Activated CD4-positive, alpha-beta memory T cell treated with anti-CD3 and anti-CD28 coated beads for 36 hours (primary cell): ENCODE measurements around the gene TTC17. TPM values are rescaled to one million over a fixed set of nuclear protein-coding genes. Genes with fewer than 3 reads are reported as not detected.
"Not testable (repeated sequence)": the region's sequence is repeated elsewhere in the genome, so short reads cannot be mapped to it uniquely, and the experiment has no call there.

Experiments used
- CTCF ChIA-PET: fragments of 350-600 bp; sonication (Branson Sonifier 250); formaldehyde crosslinking; loops from one replicate; lab custom pipeline; 2021; ENCODE audit warnings: antibody characterized with exemption, inconsistent platforms; lab: Charles Lee
- POLR2A ChIA-PET: fragments of 350-600 bp; sonication (Branson Sonifier 250); formaldehyde crosslinking; loops from one replicate; lab custom pipeline; 2021; ENCODE audit warnings: antibody characterized with exemption; lab: Charles Lee
- DNase-seq: peaks from one replicate; pipeline ENCODE4 v3.0.0-alpha.2; 2020
- H3K27ac Mint-ChIP-seq: one replicate; pipeline ENCODE4 v1.8.0; 2021; ENCODE audit warnings: mixed read lengths
- H3K27me3 Mint-ChIP-seq: one replicate; pipeline ENCODE4 v1.8.0; 2021; ENCODE audit warnings: mixed read lengths
- H3K36me3 Mint-ChIP-seq: one replicate; pipeline ENCODE4 v1.8.0; 2021; ENCODE audit warnings: mixed read lengths
- H3K4me1 Mint-ChIP-seq: one replicate; pipeline ENCODE4 v1.8.0; 2021; ENCODE audit warnings: low read depth, mixed read lengths
- H3K4me3 Mint-ChIP-seq: one replicate; pipeline ENCODE4 v1.8.0; 2021; ENCODE audit warnings: mild to moderate bottlenecking, mixed read lengths
- H3K9me3 Mint-ChIP-seq: one replicate; pipeline ENCODE4 v1.8.0; 2021; ENCODE audit warnings: mixed read lengths
- intact Hi-C: fragments of 100-400 bp; cut with micrococcal nuclease; formaldehyde crosslinking; loops from one replicate; pipeline ENCODE4 v1.15.1; 2023
- total RNA-seq, 2 experiments: library from RNA; stranded (reverse); gene quantifications; one replicate each; pipeline ENCODE4 v1.2.3, GENCODE V29; 2021

TTC17 gene
- 10 to 100 TPM; 51.5 to 52.0 TPM for total RNA-seq

GRCh38 chr11:43358801-43359421 lies at the start of gene TTC17:
Gene TTC17 (plus strand): TSS chr11:43358920. CDS start chr11:43358955, 35 bp downstream.
- CTCF ChIA-PET, result interaction anchor here (0.8 to 7.5 kb wide), 4 partner anchors 9 to 61 kb away, joined by 4 to 51 read pairs (median 8); partner anchors contain the start of gene API5
- peak within 1 kb of the TSS; percentile 89 for H3K4me3 Mint-ChIP-seq
- no peaks in the 10 kb centered on the region for H3K9me3 Mint-ChIP-seq
- intact Hi-C loops, result loop anchor here (1.0 to 2.0 kb wide), 7 partner anchors 9 to 322 kb away; partner anchors contain the start of genes API5 and HSD17B12
- POLR2A ChIA-PET, result interaction anchor here (0.7 to 2.8 kb wide), 8 partner anchors 9 to 321 kb away, joined by 3 to 30 read pairs (median 5); partner anchors contain the start of genes API5 and HSD17B12
- H3K4me1 Mint-ChIP-seq, result peaks cover 44% of the 10 kb centered on the region
- DNase-seq, result peak; percentile 96
- peaks cover 4% of the 10 kb centered on the region for H3K36me3 Mint-ChIP-seq
- no peaks in the 10 kb centered on the region for H3K27me3 Mint-ChIP-seq
- H3K27ac Mint-ChIP-seq, result peak within 1 kb of the TSS; percentile 95

- intact Hi-C loops, result loop anchor here (1.0 to 5.0 kb wide), 8 partner anchors 46 to 555 kb away; partner anchors contain the start of genes HSD17B12 and TTC17
- POLR2A ChIA-PET, result interaction anchor here (1.1 to 3.4 kb wide), 2 partner anchors 47 to 107 kb away, joined by 4 to 30 read pairs; partner anchors contain the start of gene TTC17
- Mint-ChIP-seq H3K36me3 (peaks cover 4% of the 10 kb centered on the region), H3K27ac (peak within 1 kb of the TSS; percentile 82), H3K4me1 (peaks cover 46% of the 10 kb centered on the region), H3K4me3 (peak within 1 kb of the TSS; percentile 99), H3K27me3 (no peaks in the 10 kb centered on the region), H3K9me3 (no peaks in the 10 kb centered on the region)
- DNase-seq, result peak; percentile 96
- CTCF ChIA-PET, result interaction anchor here (0.7 to 3.2 kb wide), 16 partner anchors 9 to 109 kb away, joined by 3 to 51 read pairs (median 5); partner anchors contain the start of gene TTC17
These were observed 46.7 kb upstream of the TTC17 start, which contains the start of gene API5 for GRCh38 chr11:43311791-43312607. Gene API5 (plus strand): TSS chr11:43311996. CDS start chr11:43312128, 132 bp downstream.

- Mint-ChIP-seq H3K4me1 (peaks cover 48% of the 10 kb centered on the region), H3K27me3 (no peaks in the 10 kb centered on the region), H3K4me3 (no peak overlapping the region), H3K36me3 (peaks cover 11% of the 10 kb centered on the region), H3K27ac (no peak overlapping the region), H3K9me3 (no peaks in the 10 kb centered on the region)
- CTCF ChIA-PET, result interaction anchor here (0.6 kb wide), 1 partner anchor 42 kb away, joined by 3 read pairs; no protein-coding TSS in a partner anchor
- no peak for DNase-seq
- POLR2A ChIA-PET, result no interaction called here
- intact Hi-C loops, result loop anchor here (1.0 kb wide), 1 partner anchor 43 kb away; no protein-coding TSS in a partner anchor
These were observed 42.8 kb upstream of the TTC17 start for GRCh38 chr11:43315966-43316365.

- ChIA-PET CTCF (interaction anchor here (0.6 kb wide), 1 partner anchor 42 kb away, joined by 3 read pairs; no protein-coding TSS in a partner anchor), POLR2A (no interaction called here)
- Mint-ChIP-seq H3K4me1 (peaks cover 46% of the 10 kb centered on the region), H3K27ac (no peak overlapping the region), H3K4me3 (no peak overlapping the region), H3K36me3 (peaks cover 13% of the 10 kb centered on the region), H3K9me3 (no peaks in the 10 kb centered on the region), H3K27me3 (no peaks in the 10 kb centered on the region)
- intact Hi-C loops, result loop anchor here (1.0 kb wide), 1 partner anchor 43 kb away; no protein-coding TSS in a partner anchor
- DNase-seq, result peak; percentile 41
These were observed 42.3 kb upstream of the TTC17 start for GRCh38 chr11:43316451-43316850.

GRCh38 chr11:43327987-43328386 lies 30.7 kb upstream of the TTC17 start:
- no peaks in the 10 kb centered on the region for H3K4me1 Mint-ChIP-seq
- ChIA-PET POLR2A (no interaction called here), CTCF (interaction anchor here (1.7 kb wide), 1 partner anchor 92 kb away, joined by 5 read pairs; no protein-coding TSS in a partner anchor)
- H3K4me3 Mint-ChIP-seq, result no peak overlapping the region
- no peak for DNase-seq
- H3K27ac Mint-ChIP-seq, result no peak overlapping the region
- peaks cover 56% of the 10 kb centered on the region for H3K36me3 Mint-ChIP-seq
- no peaks in the 10 kb centered on the region for H3K9me3 Mint-ChIP-seq
- no peaks in the 10 kb centered on the region for H3K27me3 Mint-ChIP-seq
- intact Hi-C loops, result no loop called here

- Mint-ChIP-seq H3K4me3 (no peak overlapping the region), H3K36me3 (peaks cover 52% of the 10 kb centered on the region), H3K27me3 (no peaks in the 10 kb centered on the region), H3K27ac (no peak overlapping the region), H3K9me3 (no peaks in the 10 kb centered on the region), H3K4me1 (no peaks in the 10 kb centered on the region)
- CTCF ChIA-PET, result interaction anchor here (1.2 to 1.7 kb wide), 2 partner anchors 17 to 91 kb away, joined by 5 to 7 read pairs; partner anchors contain the start of gene API5
- POLR2A ChIA-PET, result no interaction called here
- intact Hi-C loops, result no loop called here
- DNase-seq, result no peak
These were observed 30.2 kb upstream of the TTC17 start for GRCh38 chr11:43328482-43328881.

GRCh38 chr11:43341159-43341558 lies 17.6 kb upstream of the TTC17 start:
- Mint-ChIP-seq H3K4me1 (no peaks in the 10 kb centered on the region), H3K27me3 (no peaks in the 10 kb centered on the region), H3K9me3 (no peaks in the 10 kb centered on the region), H3K36me3 (peaks cover 36% of the 10 kb centered on the region), H3K27ac (no peak overlapping the region), H3K4me3 (no peak overlapping the region)
- intact Hi-C loops, result loop anchor here (2.0 kb wide), 1 partner anchor 18 kb away; the partner anchor contains the start of gene TTC17
- CTCF ChIA-PET, result no interaction called here
- DNase-seq, result no peak
- POLR2A ChIA-PET, result no interaction called here

GRCh38 chr11:43351426-43351825 lies 7.3 kb upstream of the TTC17 start:
- CTCF ChIA-PET, intact Hi-C loops, H3K4me3 Mint-ChIP-seq, H3K27ac Mint-ChIP-seq, H3K9me3 Mint-ChIP-seq, POLR2A ChIA-PET, H3K36me3 Mint-ChIP-seq, DNase-seq, H3K4me1 Mint-ChIP-seq, H3K27me3 Mint-ChIP-seq: not testable (repeated sequence)

- DNase-seq, result no peak
- Mint-ChIP-seq H3K36me3 (peaks cover 3% of the 10 kb centered on the region), H3K27ac (no peak overlapping the region), H3K4me3 (no peak overlapping the region), H3K4me1 (peaks cover 10% of the 10 kb centered on the region), H3K27me3 (no peaks in the 10 kb centered on the region), H3K9me3 (no peaks in the 10 kb centered on the region)
- ChIA-PET POLR2A (no interaction called here), CTCF (no interaction called here)
- intact Hi-C loops, result no loop called here
These were observed 4.4 kb upstream of the TTC17 start for GRCh38 chr11:43354311-43354710.

GRCh38 chr11:43356336-43356735 lies 2.4 kb upstream of the TTC17 start:
- DNase-seq, result no peak
- H3K27ac Mint-ChIP-seq, result no peak overlapping the region
- H3K9me3 Mint-ChIP-seq, result no peaks in the 10 kb centered on the region
- intact Hi-C loops, result no loop called here
- no peaks in the 10 kb centered on the region for H3K27me3 Mint-ChIP-seq
- no peak overlapping the region for H3K4me3 Mint-ChIP-seq
- CTCF ChIA-PET, result interaction anchor here (7.5 kb wide), 1 partner anchor 44 kb away, joined by 51 read pairs; the partner anchor contains the start of gene API5
- POLR2A ChIA-PET, result no interaction called here
- H3K4me1 Mint-ChIP-seq, result peaks cover 24% of the 10 kb centered on the region
- H3K36me3 Mint-ChIP-seq, result peaks cover 3% of the 10 kb centered on the region

GRCh38 chr11:43358279-43358800 lies 380 bp upstream of the TTC17 start:
- H3K4me1 Mint-ChIP-seq, result peaks cover 39% of the 10 kb centered on the region
- ChIA-PET CTCF (interaction anchor here (0.6 to 7.5 kb wide), 6 partner anchors 9 to 63 kb away, joined by 3 to 51 read pairs (median 4); partner anchors contain the start of gene API5), POLR2A (interaction anchor here (0.7 to 2.8 kb wide), 8 partner anchors 9 to 322 kb away, joined by 3 to 30 read pairs (median 5); partner anchors contain the start of genes API5 and HSD17B12)
- no peaks in the 10 kb centered on the region for H3K36me3 Mint-ChIP-seq
- H3K27me3 Mint-ChIP-seq, result no peaks in the 10 kb centered on the region
- peak overlapping the region; percentile 95 for H3K27ac Mint-ChIP-seq
- intact Hi-C loops, result loop anchor here (1.0 to 2.0 kb wide), 5 partner anchors 18 to 322 kb away; partner anchors contain the start of genes API5 and HSD17B12
- DNase-seq, result no peak
- peak overlapping the region; percentile 89 for H3K4me3 Mint-ChIP-seq
- no peaks in the 10 kb centered on the region for H3K9me3 Mint-ChIP-seq
